Activated CD8-positive, alpha-beta memory T cell treated with anti-CD3 and anti-CD28 coated beads, Interleukin-2, amount 10 ng/mL, durations not matched to agents 7 days and 5 days (primary cell): Measurements from ENCODE around the gene ADORA2B. TPM values are rescaled to one million over a fixed set of nuclear protein-coding genes. Genes with fewer than 3 reads are reported as not detected.
A peak's percentile ranks its signal among the peaks of the same experiment; 100 is the strongest.
"Not testable (repeated sequence)": the region's sequence is repeated elsewhere in the genome, so short reads cannot be mapped to it uniquely, and the experiment has no call there.

ENCODE experiments used
- ATAC-seq: fragments of 150-1000 bp; cut with Tn5 transposase; one replicate; pipeline ENCODE4 v1.10.0; 2021; ENCODE audit warnings: moderate library complexity
- CTCF ChIA-PET: fragments of 350-600 bp; sonication (Branson Sonifier 250); formaldehyde crosslinking; loops from one replicate; lab custom pipeline; 2021; ENCODE audit warnings: antibody characterized with exemption; lab: Charles Lee
- DNase-seq: peaks from one replicate; pipeline ENCODE4 v3.0.0-alpha.2; 2020
- H3K27ac Mint-ChIP-seq: one replicate; pipeline ENCODE4 v1.8.0; 2021; ENCODE audit warnings: mild to moderate bottlenecking, mixed read lengths
- H3K27me3 Mint-ChIP-seq: one replicate; pipeline ENCODE4 v1.8.0; 2021; ENCODE audit warnings: mixed read lengths
- H3K36me3 Mint-ChIP-seq: one replicate; pipeline ENCODE4 v1.8.0; 2021; ENCODE audit warnings: mild to moderate bottlenecking, mixed read lengths
- H3K4me1 Mint-ChIP-seq: one replicate; pipeline ENCODE4 v1.8.0; 2021; ENCODE audit warnings: mixed read lengths
- H3K4me3 Mint-ChIP-seq: one replicate; pipeline ENCODE4 v1.8.0; 2021; ENCODE audit warnings: mild to moderate bottlenecking, moderate library complexity, mixed read lengths
- H3K9me3 Mint-ChIP-seq: one replicate; pipeline ENCODE4 v1.8.0; 2022; ENCODE audit warnings: low read depth, mixed read lengths
- total RNA-seq, 2 experiments: library from RNA; stranded (reverse); gene quantifications; one replicate each; pipeline ENCODE4 v1.2.3, GENCODE V29; 2021

Gene ADORA2B
- total RNA-seq, 2 experiments from 2014 or later, result 0.49 to 1.1 TPM

DNA sequence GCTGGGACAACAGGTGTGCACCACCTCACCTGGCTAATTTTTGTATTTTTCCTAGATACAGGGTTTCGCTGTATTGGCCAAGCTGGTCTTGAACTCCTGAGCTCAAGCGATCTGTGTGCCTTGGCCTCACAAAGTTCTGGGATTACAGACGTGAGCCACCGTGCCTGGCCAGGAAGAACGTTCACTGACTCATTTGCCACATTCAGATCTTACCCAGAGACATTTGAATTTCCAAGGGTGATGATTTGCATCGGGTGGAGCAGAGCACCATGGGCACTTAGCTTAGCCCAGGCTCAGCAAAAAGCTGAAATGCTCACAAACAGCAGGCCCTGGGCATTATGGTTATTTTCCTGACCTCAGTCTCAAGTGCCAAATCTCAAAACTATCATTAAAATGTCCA lies 14.5 kb upstream of the ADORA2B start:
- H3K36me3 Mint-ChIP-seq, result no peaks in the 10 kb centered on the region
- CTCF ChIA-PET, result interaction anchor here (0.6 kb wide), 1 partner anchor 130 kb away, joined by 3 read pairs; no protein-coding TSS in a partner anchor
- no peak for ATAC-seq
- no peaks in the 10 kb centered on the region for H3K9me3 Mint-ChIP-seq
- no peak overlapping the region for H3K4me3 Mint-ChIP-seq
- peaks cover 32% of the 10 kb centered on the region for H3K27me3 Mint-ChIP-seq
- no peaks in the 10 kb centered on the region for H3K4me1 Mint-ChIP-seq
- no peak for DNase-seq
- no peak overlapping the region for H3K27ac Mint-ChIP-seq

DNA sequence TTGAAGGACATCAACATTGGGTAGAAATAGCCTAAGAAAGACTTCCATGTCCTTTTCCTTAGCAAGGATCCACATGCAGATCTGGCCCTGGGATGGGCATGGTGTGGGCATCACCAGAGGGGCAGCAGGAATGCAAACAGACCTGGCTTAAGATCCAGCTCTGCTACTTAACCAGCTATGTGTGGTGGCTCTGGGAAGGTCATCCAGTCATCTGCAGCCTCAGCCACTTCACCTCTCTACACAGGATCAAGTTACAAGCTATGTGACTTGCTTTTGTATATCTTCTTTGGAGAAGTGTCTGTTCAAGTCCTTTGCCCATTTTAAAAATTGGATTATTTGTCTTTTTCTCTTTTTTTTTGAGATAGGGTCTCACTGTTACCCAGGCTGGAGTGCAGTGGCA lies 13.5 kb upstream of the ADORA2B start:
- Mint-ChIP-seq H3K36me3 (no peaks in the 10 kb centered on the region), H3K4me1 (no peaks in the 10 kb centered on the region)
- CTCF ChIA-PET, result no interaction called here

DNA sequence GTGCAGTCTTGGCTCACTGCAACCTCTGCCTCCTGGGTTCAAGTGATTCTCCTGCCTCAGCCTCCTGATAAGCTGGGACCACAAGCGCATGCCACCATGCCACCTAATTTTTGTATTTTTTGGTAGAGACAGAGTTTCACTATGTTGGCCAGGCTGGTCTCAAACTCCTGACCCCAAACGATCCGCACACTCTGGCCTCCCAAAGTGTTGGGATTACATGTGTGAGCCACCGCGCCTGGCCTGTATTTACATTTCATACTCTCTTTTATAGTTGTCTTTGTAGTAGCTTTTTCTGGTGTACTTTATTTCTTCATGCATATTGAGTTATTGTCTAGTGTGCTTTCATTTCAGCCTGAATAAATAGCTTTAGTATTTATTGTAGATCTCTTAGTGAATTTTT lies 10.1 kb upstream of the ADORA2B start:
- Mint-ChIP-seq H3K9me3 (no peaks in the 10 kb centered on the region), H3K4me1 (no peaks in the 10 kb centered on the region), H3K27me3 (peaks cover 16% of the 10 kb centered on the region), H3K4me3 (no peak overlapping the region), H3K36me3 (no peaks in the 10 kb centered on the region), H3K27ac (no peak overlapping the region)
- no peak for ATAC-seq
- CTCF ChIA-PET, result interaction anchor here (1.3 kb wide), 1 partner anchor 10 kb away, joined by 4 read pairs; the partner anchor contains the start of gene ADORA2B
- no peak for DNase-seq

More for the DNA sequence above, 13.5 kb upstream of the ADORA2B start:
- no peaks in the 10 kb centered on the region for H3K9me3 Mint-ChIP-seq
- no peak for ATAC-seq
- H3K27ac Mint-ChIP-seq, result no peak overlapping the region
- no peak overlapping the region for H3K4me3 Mint-ChIP-seq
- DNase-seq, result no peak
- peaks cover 29% of the 10 kb centered on the region for H3K27me3 Mint-ChIP-seq

DNA sequence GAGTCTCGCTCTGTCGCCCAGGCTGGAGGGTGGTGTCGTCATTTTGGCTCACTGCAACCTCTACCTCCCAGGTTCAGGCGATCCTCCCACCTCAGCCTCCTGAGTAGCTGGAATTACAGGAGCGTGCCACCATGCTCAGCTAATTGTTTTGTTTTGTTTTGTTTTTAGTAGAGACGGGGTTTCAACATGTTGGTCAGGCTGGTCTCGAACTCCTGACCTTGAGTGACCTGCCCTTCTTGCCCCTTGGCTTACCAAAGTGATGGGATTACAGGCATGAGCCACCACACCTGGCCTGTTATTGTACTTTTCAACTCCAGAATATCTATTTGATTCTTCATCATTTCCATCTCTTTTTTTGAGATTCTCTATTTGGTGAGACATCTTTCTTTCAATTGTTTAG lies 9.0 kb upstream of the ADORA2B start:
- Mint-ChIP-seq H3K36me3 (no peaks in the 10 kb centered on the region), H3K9me3 (no peaks in the 10 kb centered on the region), H3K4me1 (no peaks in the 10 kb centered on the region), H3K27me3 (peaks cover 21% of the 10 kb centered on the region), H3K4me3 (no peak overlapping the region), H3K27ac (no peak overlapping the region)
- CTCF ChIA-PET, result no interaction called here
- DNase-seq, result no peak
- no peak for ATAC-seq

DNA sequence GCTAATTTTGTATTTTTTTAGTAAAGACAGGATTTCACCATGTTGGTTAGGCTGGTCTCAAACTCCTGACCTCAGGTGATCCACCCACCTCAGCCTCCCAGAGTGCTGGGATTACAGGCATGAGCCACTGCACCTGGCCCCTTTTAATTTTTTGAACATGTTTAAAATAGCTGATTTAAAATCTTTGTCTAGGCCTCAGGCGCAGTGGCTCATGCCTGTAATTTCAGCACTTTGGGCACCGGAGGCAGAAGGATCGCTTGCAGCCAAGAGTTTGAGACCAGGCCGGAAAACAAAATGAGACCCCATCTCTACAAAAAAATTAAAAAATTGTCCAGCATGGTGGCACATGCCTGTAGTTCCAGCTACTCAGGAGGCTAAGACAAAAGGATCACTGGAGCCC lies 8.4 kb upstream of the ADORA2B start:
- H3K4me3 Mint-ChIP-seq, H3K4me1 Mint-ChIP-seq, CTCF ChIA-PET, H3K9me3 Mint-ChIP-seq, DNase-seq, H3K36me3 Mint-ChIP-seq, H3K27ac Mint-ChIP-seq, ATAC-seq: not testable (repeated sequence)
- H3K27me3 Mint-ChIP-seq, result peaks cover 26% of the 10 kb centered on the region

DNA sequence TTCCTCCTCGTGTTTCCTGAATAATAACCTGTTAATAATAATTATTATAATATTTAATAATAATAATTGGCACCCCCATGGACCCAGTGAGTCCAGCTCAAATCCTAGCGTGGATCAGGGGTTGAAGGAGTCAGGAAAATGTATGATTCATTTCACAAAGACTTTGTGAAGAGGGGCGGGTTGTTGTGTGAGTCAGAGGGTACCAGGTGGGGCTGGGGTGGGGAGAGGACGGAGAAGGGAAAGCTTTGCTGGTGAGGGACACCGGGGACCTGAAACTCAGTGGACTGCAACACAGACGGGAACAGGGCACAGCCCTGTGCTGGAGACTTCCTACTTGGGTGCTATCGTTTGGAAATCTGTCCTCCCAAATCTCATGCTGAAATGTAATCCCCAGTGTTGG lies 3.1 kb upstream of the ADORA2B start:
- DNase-seq, result no peak
- peaks cover 12% of the 10 kb centered on the region for H3K4me1 Mint-ChIP-seq
- H3K36me3 Mint-ChIP-seq, result no peaks in the 10 kb centered on the region
- ATAC-seq, result no peak
- H3K4me3 Mint-ChIP-seq, result no peak overlapping the region
- H3K27ac Mint-ChIP-seq, result no peak overlapping the region
- CTCF ChIA-PET, result no interaction called here
- H3K9me3 Mint-ChIP-seq, result no peaks in the 10 kb centered on the region
- peaks cover 49% of the 10 kb centered on the region for H3K27me3 Mint-ChIP-seq

DNA sequence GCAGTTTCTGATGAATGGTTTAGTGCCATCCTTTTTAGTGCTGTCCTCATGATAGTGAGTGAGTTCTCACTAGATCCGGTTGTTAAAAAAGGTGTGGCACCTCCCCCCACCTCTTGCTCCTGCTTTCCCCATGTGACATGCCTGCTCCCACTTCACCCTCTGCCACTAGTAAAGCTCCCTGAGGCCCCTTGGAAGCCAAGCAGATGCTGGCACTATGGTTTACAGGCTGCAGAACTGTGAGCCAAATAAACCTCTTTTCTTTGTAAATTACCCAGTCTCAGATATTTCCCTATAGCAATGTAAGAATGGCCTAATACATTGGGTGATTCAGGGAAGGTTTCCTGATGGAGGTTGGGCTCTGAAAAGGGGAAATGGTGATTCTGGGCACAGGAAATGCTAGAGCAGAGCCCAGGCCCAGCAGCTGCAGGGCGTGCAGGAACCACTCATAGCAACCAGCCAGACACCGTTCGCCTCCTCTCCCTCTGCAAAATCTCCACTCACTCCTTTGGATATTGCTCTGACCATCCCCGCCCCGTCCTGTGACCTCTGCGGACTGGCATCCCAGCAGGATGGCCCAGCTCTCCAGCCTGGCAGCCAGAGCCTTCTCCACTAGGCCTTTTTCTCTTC lies 2.6 kb upstream of the ADORA2B start:
- H3K27ac Mint-ChIP-seq, result no peak overlapping the region
- H3K27me3 Mint-ChIP-seq, result peaks cover 55% of the 10 kb centered on the region
- ATAC-seq (no peak), DNase-seq (no peak)
- H3K4me1 Mint-ChIP-seq, result peaks cover 12% of the 10 kb centered on the region
- H3K4me3 Mint-ChIP-seq, result no peak overlapping the region
- CTCF ChIA-PET, result interaction anchor here (1.3 kb wide), 1 partner anchor 28 kb away, joined by 3 read pairs; no protein-coding TSS in a partner anchor
- H3K36me3 Mint-ChIP-seq, result no peaks in the 10 kb centered on the region
- H3K9me3 Mint-ChIP-seq, result no peaks in the 10 kb centered on the region

DNA sequence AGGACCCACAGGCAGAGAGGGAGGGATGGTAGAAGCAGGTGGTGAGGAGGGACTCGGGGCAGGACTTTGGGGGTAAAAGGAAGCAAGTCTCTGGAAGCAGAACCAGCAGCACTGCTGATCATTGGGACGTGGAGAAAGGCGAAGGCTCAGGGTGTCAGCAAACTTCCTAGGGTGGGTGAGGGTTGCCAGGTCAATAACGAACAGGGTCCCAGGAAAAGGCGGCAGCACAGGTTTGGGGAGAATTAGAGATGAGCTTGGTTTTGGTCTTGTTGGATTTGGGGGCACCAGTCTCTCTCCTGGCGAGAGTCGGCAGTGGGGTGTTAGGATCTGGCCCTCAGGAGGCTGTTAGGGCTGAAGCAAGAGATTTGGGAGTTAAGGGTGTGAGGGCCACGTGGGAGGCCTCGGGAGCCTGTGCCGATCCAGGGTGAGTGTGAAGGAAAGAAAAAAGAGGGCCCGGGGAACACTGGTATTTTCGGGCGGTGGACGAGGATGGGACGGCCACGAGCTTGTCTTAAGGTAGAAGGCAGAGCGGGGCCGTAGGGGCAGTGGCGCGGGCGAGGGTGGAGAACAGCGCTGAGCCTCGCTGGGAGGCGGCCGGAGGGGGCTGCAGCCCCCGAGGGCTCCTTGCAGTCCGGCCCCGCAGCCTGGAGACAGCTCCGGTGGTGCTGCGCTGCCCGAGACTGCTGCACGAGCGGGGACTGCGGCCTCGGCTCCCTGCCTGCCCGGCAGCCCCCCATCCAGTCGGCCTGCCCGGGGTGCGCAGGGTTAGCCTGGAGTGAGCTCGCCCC lies 765 bp upstream of the ADORA2B start:
- ATAC-seq, result no peak
- no peaks in the 10 kb centered on the region for H3K36me3 Mint-ChIP-seq
- peak overlapping the region; percentile 61 for H3K4me3 Mint-ChIP-seq
- H3K9me3 Mint-ChIP-seq, result no peaks in the 10 kb centered on the region
- peaks cover 12% of the 10 kb centered on the region for H3K4me1 Mint-ChIP-seq
- H3K27me3 Mint-ChIP-seq, result peaks cover 57% of the 10 kb centered on the region
- H3K27ac Mint-ChIP-seq, result no peak overlapping the region
- no peak for DNase-seq
- CTCF ChIA-PET, result interaction anchor here (0.7 to 2.6 kb wide), 11 partner anchors 10 to 85 kb away, joined by 3 to 14 read pairs (median 3); partner anchors contain the start of genes TTC19 and ZSWIM7

DNA sequence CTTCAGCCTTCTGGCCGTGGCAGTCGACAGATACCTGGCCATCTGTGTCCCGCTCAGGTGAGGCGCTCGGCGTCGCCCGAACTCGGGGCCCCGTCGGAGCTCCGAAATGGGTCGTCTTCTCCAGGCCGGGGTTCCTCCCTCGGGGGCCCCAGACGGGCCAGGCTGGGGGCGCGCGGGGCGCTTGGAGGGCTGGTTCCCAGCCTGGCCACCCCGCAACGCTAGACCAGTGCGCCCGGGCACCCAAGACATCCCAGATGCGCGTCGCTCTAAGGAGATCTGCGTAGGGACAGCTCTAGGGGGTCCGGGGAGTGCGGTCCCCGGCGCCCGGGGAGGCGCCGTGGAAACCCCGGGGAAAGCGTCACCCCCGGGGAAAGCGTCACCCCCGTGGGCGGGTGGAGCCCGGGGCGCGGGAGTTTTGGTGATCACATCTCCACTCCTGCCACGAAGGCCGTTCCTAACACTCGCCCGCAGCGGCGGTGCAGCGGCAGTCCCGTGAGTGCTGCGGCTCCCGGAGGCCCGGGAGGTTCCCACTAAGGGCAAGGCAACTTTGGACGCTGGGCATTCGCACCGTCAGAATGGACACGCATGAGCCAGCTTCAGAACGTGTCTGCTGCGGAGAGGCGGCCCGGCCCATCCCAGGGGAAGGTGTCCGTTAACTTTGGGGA lies 729 bp downstream of the ADORA2B start:
- CTCF ChIA-PET, result interaction anchor here (0.6 to 2.6 kb wide), 13 partner anchors 9 to 117 kb away, joined by 3 to 14 read pairs (median 3); partner anchors contain the start of genes TTC19 and ZSWIM7
- Mint-ChIP-seq H3K27me3 (peaks cover 57% of the 10 kb centered on the region), H3K4me1 (peaks cover 12% of the 10 kb centered on the region), H3K27ac (no peak overlapping the region), H3K9me3 (no peaks in the 10 kb centered on the region), H3K4me3 (peak overlapping the region; percentile 69), H3K36me3 (no peaks in the 10 kb centered on the region)
- DNase-seq, result no peak
- ATAC-seq, result peak; percentile 10

DNA sequence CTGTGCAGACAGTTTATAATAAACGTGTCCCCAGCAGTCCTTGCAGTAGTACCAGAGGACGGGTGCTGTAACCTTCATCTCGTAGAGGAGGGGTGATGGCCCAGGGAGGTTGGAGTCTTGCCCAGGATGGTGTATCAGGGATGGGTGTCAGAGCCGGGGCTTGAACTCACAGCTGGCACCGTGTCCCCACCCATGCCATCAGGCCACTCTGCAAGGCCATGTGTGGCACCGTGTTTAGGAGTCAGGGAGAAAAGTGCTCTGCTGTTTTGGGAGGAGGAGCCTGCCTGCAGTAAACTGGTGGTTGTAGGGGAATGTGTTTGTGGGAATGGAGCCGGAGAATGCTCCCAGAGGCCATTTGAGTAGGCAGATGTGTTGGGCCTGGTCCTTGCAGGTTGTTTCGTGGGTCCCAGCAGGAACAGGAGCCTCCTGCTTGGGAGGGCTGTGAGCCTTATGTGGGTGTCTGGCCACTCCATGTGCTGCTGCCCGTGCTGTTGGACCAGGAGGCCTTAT lies 1.7 kb downstream of the ADORA2B start:
- no peaks in the 10 kb centered on the region for H3K36me3 Mint-ChIP-seq
- CTCF ChIA-PET, result interaction anchor here (0.6 to 1.5 kb wide), 2 partner anchors 31 to 35 kb away, joined by 3 read pairs; no protein-coding TSS in a partner anchor
- no peaks in the 10 kb centered on the region for H3K9me3 Mint-ChIP-seq
- no peak for DNase-seq
- ATAC-seq, result no peak
- peaks cover 12% of the 10 kb centered on the region for H3K4me1 Mint-ChIP-seq
- H3K27ac Mint-ChIP-seq, result no peak overlapping the region
- H3K27me3 Mint-ChIP-seq, result peaks cover 49% of the 10 kb centered on the region
- no peak overlapping the region for H3K4me3 Mint-ChIP-seq

DNA sequence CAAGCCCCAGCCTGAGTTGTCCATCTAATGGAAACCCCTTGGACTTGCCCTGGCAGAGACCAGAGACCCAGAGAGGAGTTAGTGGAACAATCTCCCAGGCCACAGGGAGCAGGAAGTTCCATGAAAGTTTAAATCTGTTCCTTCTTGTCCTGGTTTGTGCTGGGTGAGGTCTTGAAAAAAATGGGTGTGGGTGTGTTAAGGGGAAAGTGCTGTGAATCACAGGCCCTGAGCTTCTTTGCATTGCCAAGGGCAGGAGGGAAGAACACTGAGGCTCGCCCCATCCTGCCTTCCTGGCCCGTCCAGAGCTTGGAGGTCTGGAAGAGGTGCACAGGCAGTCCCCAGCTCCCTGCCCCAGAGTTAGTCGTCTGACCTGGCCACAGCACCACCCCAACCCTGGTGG lies 2.3 kb downstream of the ADORA2B start:
- peaks cover 12% of the 10 kb centered on the region for H3K4me1 Mint-ChIP-seq
- CTCF ChIA-PET, result no interaction called here
- ATAC-seq (no peak), DNase-seq (no peak)
- H3K4me3 Mint-ChIP-seq, result no peak overlapping the region
- peaks cover 45% of the 10 kb centered on the region for H3K27me3 Mint-ChIP-seq
- no peaks in the 10 kb centered on the region for H3K9me3 Mint-ChIP-seq
- no peaks in the 10 kb centered on the region for H3K36me3 Mint-ChIP-seq
- no peak overlapping the region for H3K27ac Mint-ChIP-seq

DNA sequence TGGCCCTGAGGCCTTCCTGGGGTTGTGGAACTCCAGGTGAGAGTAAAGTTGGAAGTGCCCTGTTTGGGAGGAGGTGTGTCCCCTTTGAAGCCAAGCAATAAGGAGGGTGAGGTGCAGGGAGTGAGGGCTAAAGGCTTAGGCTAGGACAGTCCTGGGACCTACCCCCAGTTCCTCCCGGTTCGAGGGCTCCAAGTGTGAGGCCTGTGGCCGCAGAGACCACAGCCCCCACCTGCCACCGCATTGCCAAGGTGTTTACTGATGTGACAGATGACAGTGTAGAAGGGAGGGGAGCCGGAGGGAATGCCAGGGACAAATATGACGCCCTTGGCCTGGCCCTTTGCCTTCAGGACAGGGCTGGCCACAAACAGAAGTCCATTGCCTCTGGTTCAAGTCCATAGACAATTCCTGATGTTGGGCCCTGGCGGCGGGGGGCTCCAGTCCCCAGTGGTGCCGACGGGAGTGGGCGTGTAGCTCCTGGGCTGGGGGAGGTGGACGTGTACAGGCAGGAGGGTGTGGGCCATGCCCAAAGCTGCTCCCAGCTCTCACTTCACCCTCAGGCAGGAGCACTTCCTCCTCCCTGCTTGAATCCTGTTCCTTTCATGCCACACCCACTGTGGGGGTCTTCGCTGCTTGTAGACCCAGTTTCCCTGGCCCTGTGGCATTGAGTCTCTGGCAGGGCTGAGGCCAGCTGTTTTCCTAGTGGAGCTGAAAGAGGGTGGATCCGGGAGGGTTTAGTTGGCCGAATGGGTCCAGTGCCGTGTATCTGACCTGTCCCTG lies 3.2 kb downstream of the ADORA2B start:
- no peaks in the 10 kb centered on the region for H3K36me3 Mint-ChIP-seq
- DNase-seq (no peak), ATAC-seq (no peak)
- H3K9me3 Mint-ChIP-seq, result no peaks in the 10 kb centered on the region
- H3K27ac Mint-ChIP-seq, result no peak overlapping the region
- peaks cover 45% of the 10 kb centered on the region for H3K27me3 Mint-ChIP-seq
- H3K4me3 Mint-ChIP-seq, result no peak overlapping the region
- H3K4me1 Mint-ChIP-seq, result peaks cover 12% of the 10 kb centered on the region
- CTCF ChIA-PET, result no interaction called here
